ENCODE data around the gene PLEKHM3.

PLEKHM3 gene

DNA sequence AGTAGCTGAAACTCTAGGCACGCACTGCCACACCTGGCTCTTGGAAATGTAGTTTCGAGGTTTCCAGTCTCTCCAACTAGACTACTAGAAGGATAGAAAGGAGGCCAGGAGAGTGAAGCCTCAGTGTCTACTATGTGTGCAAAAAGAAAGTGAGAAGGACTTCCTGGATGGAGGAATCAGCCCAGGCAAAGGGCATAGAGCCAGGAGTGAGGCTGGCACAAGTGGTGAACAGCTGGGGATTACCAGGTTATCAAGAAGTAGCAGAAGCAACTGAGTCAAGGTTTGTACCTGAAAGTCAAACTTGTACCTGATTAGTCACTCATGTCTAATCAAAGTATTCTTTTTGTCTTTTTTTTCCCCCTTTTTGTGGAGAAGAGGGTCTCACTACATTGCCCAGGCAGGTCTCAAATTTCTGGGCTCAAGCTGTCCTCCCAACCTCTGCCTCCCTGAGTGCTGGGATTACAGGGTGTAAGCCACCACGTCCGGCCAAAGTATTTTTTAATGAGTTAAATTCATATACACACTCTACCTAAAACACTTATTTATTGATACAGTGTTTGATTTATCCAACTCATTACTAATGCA is 246.9 kb downstream of the PLEKHM3 start:
- DNase-seq = no peak

GRCh38 chr2:207777124-207777523 is 248.2 kb downstream of the PLEKHM3 start:
- no peak for DNase-seq

DNA sequence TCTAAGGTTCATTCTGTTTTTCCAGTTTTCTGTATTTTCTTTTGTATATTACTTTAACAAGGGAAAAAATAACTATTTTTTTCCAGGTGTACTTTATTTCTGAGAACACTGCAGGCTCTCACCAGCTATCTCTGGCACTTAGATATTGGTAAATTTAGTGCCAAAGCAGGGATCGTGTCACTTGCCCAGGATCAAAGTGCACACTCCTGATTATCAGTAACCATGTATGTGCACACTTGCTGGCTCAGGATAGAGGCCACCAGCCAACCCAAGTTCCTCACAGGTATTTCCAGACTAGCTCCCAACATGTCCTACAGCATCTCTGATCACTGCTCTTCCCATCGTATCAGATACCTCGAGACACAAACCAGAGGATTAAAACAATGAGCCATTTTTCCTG is 249.9 kb downstream of the PLEKHM3 start:
- DNase-seq = no peak

- no peak for DNase-seq
Observed at GRCh38 chr2:207772844-207773205, 252.5 kb downstream of the PLEKHM3 start.

DNA sequence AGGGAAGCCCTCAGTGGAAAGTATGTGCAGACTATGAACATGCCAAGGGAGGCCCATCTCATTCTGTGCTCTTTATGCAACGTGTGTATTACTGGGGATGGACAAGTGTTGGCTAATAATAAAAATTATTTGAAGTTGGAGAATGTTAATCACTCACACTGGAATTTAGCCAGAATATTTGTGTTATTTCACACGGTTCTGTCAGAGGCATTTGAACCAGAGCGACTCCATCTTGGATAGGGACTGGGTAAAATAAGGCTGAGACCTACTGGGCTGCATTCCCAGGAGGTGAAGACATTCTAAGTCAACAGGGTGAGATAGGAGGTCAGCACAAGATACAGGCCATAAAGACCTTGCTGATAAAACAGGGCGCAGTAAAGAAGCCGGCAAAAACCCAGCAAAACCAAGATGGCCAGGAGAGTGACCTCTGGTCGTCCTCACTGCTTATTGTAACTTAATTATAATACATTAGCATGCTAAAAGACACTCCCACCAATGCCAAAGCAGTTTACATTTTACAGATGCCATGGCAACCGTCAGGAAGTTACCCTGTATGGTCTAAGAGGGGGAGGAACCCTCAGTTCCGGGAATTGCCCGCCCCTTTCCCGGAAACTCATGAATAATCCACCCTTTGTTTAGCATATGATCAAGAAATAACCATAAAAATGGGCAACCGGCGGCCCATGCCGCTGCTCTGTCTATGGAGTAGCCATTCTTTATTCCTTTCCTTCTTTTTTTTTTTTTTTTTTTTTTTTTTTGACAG is 253.1 kb downstream of the PLEKHM3 start:
- DNase-seq = no peak

DNA sequence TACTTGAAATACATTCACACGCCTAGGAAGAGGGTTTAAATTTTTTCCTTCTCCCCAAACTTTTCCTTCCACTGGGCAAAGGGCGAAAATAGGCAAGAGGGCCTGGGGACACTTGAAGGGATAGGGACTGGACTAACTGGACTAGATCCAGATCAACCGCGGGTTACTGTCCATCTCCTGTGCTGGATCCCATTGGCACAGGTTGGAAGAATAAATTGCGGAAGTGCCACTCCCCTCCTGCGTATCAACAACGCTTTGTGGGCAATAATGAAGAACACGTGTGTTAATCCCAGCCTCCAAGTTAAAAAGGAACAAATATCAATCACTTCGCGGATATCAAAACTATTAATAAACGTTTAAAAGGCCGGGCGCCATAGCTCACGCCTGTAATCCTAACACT is 253.9 kb downstream of the PLEKHM3 start:
- no peak for DNase-seq
